HG03045 (cell line): Measurements from ENCODE around the gene PRAMEF25.
"Not testable (repeated sequence)": the region's sequence is repeated elsewhere in the genome, so short reads cannot be mapped to it uniquely, and the experiment has no call there.

Source experiments
- ATAC-seq: cut with Tn5 transposase; IDR thresholded peaks from one replicate; pipeline ENCODE4 v1.9.1; 2021; ENCODE audit warnings: mild to moderate bottlenecking, moderate library complexity; ENCODE audit not compliant: unreplicated experiment

The PRAMEF25 gene

GRCh38 chr1:13070474-13070873, at the start of gene PRAMEF25:
PRAMEF25 (plus strand) TSS chr1:13070774; CDS start chr1:13073694, 2,920 bp downstream.
- ATAC-seq, result not testable (repeated sequence)

GRCh38 chr1:13056475-13056874, 14.1 kb upstream of the PRAMEF25 start, which contains the start of gene PRAMEF27:
PRAMEF27 (minus strand) TSS chr1:13056575; CDS start chr1:13053659, 2,916 bp downstream.
- ATAC-seq, result not testable (repeated sequence)

DNA sequence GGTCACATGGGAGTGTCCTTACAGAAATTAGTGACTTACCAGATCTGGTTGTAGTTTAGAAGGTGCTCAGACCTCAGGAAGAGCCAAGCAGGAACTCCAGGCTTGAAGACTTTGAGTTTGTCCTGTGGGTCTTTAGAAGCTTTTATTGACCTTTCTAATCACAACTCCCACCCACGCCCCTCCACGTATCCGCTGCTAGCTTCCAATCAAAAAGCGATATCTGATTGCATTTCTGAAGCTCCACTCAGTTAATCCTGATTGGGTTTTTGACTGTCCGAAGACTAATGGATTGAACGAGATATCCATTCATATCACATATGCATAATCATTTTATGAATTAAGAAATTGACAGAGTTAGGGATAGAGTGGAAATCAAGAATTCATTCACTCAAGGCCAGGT, 46.2 kb downstream of the PRAMEF25 start, which contains the start of gene HNRNPCL2:
TSS of gene HNRNPCL2 (minus strand) at position 101 of the 400 bp plus-strand sequence. CDS start 454 bp downstream, outside the sequence.
- ATAC-seq, result not testable (repeated sequence)
